HL-60 (cell line): ENCODE measurements around the gene SCAF11.

Source experiments
- POLR2AphosphoS5 ChIP-seq: IDR thresholded peaks from 2 replicates; pipeline ENCODE4 v1.6.1; 2012; ENCODE audit warnings: low read depth
- SPI1 ChIP-seq: IDR thresholded peaks from 2 replicates; pipeline ENCODE4 v1.6.1; 2012; ENCODE audit warnings: low read depth, mild to moderate bottlenecking, borderline replicate concordance
- TF ChIP-seq, protein P1 (sequence below): IDR thresholded peaks from one replicate; pipeline ENCODE4 v1.5.1; 2011; ENCODE audit warnings: low read length, control low read depth, inconsistent platforms; ENCODE audit not compliant: insufficient read depth
- TF ChIP-seq, protein P2 (sequence below): IDR thresholded peaks from 2 replicates; pipeline ENCODE4 v1.6.1; 2012; ENCODE audit warnings: low read depth; ENCODE audit not compliant: insufficient replicate concordance

DNA sequence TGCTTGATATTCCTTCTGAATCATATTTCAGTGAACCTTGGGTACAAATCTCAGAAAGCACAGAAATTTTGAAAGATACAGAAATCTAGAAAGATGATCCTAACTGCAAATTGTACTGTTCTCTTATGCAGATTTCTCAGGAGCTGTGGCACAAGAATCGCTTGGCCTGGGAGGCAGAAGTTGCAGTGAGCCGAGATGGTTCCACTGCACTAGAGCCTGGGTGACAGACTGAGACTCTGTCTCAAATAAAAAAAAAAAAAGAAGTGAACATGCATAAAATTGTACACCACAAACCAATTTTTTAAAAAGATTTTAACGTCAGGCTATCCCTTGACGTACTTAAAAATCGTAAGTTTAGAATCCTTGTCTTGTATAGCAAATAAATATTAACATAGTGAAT is 31.3 kb downstream of the SCAF11 start:
- TF ChIP-seq, protein P1, sequence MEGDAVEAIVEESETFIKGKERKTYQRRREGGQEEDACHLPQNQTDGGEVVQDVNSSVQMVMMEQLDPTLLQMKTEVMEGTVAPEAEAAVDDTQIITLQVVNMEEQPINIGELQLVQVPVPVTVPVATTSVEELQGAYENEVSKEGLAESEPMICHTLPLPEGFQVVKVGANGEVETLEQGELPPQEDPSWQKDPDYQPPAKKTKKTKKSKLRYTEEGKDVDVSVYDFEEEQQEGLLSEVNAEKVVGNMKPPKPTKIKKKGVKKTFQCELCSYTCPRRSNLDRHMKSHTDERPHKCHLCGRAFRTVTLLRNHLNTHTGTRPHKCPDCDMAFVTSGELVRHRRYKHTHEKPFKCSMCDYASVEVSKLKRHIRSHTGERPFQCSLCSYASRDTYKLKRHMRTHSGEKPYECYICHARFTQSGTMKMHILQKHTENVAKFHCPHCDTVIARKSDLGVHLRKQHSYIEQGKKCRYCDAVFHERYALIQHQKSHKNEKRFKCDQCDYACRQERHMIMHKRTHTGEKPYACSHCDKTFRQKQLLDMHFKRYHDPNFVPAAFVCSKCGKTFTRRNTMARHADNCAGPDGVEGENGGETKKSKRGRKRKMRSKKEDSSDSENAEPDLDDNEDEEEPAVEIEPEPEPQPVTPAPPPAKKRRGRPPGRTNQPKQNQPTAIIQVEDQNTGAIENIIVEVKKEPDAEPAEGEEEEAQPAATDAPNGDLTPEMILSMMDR: no peak
- TF ChIP-seq SPI1 (no peak), POLR2AphosphoS5 (no peak)
- TF ChIP-seq, protein P2, sequence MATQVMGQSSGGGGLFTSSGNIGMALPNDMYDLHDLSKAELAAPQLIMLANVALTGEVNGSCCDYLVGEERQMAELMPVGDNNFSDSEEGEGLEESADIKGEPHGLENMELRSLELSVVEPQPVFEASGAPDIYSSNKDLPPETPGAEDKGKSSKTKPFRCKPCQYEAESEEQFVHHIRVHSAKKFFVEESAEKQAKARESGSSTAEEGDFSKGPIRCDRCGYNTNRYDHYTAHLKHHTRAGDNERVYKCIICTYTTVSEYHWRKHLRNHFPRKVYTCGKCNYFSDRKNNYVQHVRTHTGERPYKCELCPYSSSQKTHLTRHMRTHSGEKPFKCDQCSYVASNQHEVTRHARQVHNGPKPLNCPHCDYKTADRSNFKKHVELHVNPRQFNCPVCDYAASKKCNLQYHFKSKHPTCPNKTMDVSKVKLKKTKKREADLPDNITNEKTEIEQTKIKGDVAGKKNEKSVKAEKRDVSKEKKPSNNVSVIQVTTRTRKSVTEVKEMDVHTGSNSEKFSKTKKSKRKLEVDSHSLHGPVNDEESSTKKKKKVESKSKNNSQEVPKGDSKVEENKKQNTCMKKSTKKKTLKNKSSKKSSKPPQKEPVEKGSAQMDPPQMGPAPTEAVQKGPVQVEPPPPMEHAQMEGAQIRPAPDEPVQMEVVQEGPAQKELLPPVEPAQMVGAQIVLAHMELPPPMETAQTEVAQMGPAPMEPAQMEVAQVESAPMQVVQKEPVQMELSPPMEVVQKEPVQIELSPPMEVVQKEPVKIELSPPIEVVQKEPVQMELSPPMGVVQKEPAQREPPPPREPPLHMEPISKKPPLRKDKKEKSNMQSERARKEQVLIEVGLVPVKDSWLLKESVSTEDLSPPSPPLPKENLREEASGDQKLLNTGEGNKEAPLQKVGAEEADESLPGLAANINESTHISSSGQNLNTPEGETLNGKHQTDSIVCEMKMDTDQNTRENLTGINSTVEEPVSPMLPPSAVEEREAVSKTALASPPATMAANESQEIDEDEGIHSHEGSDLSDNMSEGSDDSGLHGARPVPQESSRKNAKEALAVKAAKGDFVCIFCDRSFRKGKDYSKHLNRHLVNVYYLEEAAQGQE: no peak
